SK-N-SH treated with all-trans-retinoic acid at 6 μM for 48 hours (cell line): Measurements from ENCODE around the gene EFNA1.

Experiments used
- ATAC-seq: fragments of 200-7000 bp; cut with Tn5 transposase; 3 replicates; pipeline ENCODE4 v1.9.1; 2020; ENCODE audit warnings: mild to moderate bottlenecking, moderate library complexity
- BACH2 ChIP-seq: fragments of 250-450 bp; sonication (Bioruptor Pico); IDR thresholded peaks from 2 replicates; pipeline ENCODE4 v1.9.0; 2021; ENCODE audit warnings: mild to moderate bottlenecking, borderline replicate concordance
- CSDC2 ChIP-seq: fragments of 250-450 bp; sonication (Bioruptor Pico); IDR thresholded peaks from 2 replicates; pipeline ENCODE4 v1.5.0; 2020; ENCODE audit warnings: mild to moderate bottlenecking, moderate library complexity
- CSRNP3 ChIP-seq: fragments of 250-450 bp; sonication (Bioruptor Pico); IDR thresholded peaks from 2 replicates; pipeline ENCODE4 v1.5.1; 2021; ENCODE audit warnings: mild to moderate bottlenecking, moderate library complexity
- ESRRG ChIP-seq: fragments of 250-450 bp; sonication (Bioruptor Pico); IDR thresholded peaks from 2 replicates; pipeline ENCODE4 v1.6.1; 2021; ENCODE audit warnings: mild to moderate bottlenecking
- ISL1 ChIP-seq: fragments of 250-450 bp; sonication (Bioruptor Pico); IDR thresholded peaks from 2 replicates; pipeline ENCODE4 v2.1.2; 2022; ENCODE audit warnings: mild to moderate bottlenecking, moderate library complexity
- OSR1 ChIP-seq: fragments of 250-450 bp; sonication (Bioruptor Pico); IDR thresholded peaks from 2 replicates; pipeline ENCODE4 v1.8.0; 2022; ENCODE audit warnings: moderate library complexity, mild to moderate bottlenecking, inconsistent platforms
- PATZ1 ChIP-seq: fragments of 250-450 bp; sonication (Bioruptor Pico); IDR thresholded peaks from 2 replicates; pipeline ENCODE4 v1.8.0; 2020; ENCODE audit warnings: mild to moderate bottlenecking, moderate library complexity, borderline replicate concordance
- POU6F1 ChIP-seq: fragments of 250-450 bp; sonication (Bioruptor Pico); IDR thresholded peaks from 2 replicates; pipeline ENCODE4 v1.8.0; 2021; ENCODE audit warnings: low read depth, mild to moderate bottlenecking, moderate library complexity, borderline replicate concordance
- PPARA ChIP-seq: fragments of 250-450 bp; sonication (Bioruptor Pico); IDR thresholded peaks from 2 replicates; pipeline ENCODE4 v1.5.0; 2020; ENCODE audit warnings: mild to moderate bottlenecking, borderline replicate concordance
- RARB ChIP-seq: fragments of 250-450 bp; sonication (Bioruptor Pico); IDR thresholded peaks from 2 replicates; pipeline ENCODE4 v1.8.0; 2021; ENCODE audit warnings: mild to moderate bottlenecking, moderate library complexity
- TCF4 ChIP-seq: fragments of 250-450 bp; sonication (Bioruptor Pico); IDR thresholded peaks from 2 replicates; pipeline ENCODE4 v1.8.0; 2021; ENCODE audit warnings: mild to moderate bottlenecking, moderate library complexity, borderline replicate concordance
- TOX ChIP-seq: fragments of 250-450 bp; sonication (Bioruptor Pico); IDR thresholded peaks from 2 replicates; pipeline ENCODE4 v1.8.0; 2021; ENCODE audit warnings: mild to moderate bottlenecking, moderate library complexity, borderline replicate concordance
- ZC3H10 ChIP-seq: fragments of 250-450 bp; sonication (Bioruptor Pico); IDR thresholded peaks from 2 replicates; pipeline ENCODE4 v1.5.1; 2021; ENCODE audit warnings: mild to moderate bottlenecking, moderate library complexity
- ZFP3 ChIP-seq: fragments of 250-450 bp; sonication (Bioruptor Pico); IDR thresholded peaks from 2 replicates; pipeline ENCODE4 v1.5.0; 2020; ENCODE audit warnings: mild to moderate bottlenecking, moderate library complexity
- ZFP30 ChIP-seq: fragments of 450-650 bp; formaldehyde crosslinking; IDR thresholded peaks from 2 replicates; pipeline ENCODE4 v1.5.0; 2022; ENCODE audit warnings: mild to moderate bottlenecking, moderate library complexity
- ZNF565 ChIP-seq: fragments of 450-650 bp; formaldehyde crosslinking; conservative IDR thresholded peaks from 2 replicates; pipeline ENCODE4 v1.5.0; 2020; ENCODE audit warnings: low read depth, mild to moderate bottlenecking, moderate library complexity
- ZNF8 ChIP-seq: fragments of 450-650 bp; formaldehyde crosslinking; IDR thresholded peaks from 2 replicates; pipeline ENCODE4 v1.5.0; 2020; ENCODE audit warnings: mild to moderate bottlenecking, moderate library complexity

EFNA1 gene

GRCh38 chr1:155177192-155177917 lies 49.7 kb downstream of the EFNA1 start:
- no peak for ATAC-seq

GRCh38 chr1:155177918-155178281 lies 50.2 kb downstream of the EFNA1 start:
- TF ChIP-seq ZFP3 (no peak), ISL1 (CRISPR knock-in tag) (no peak), PATZ1 (CRISPR knock-in tag) (no peak)
- ATAC-seq = no peak

More at GRCh38 chr1:155177192-155177917, 49.7 kb downstream of the EFNA1 start:
- TF ChIP-seq ZNF565 (no peak), ZC3H10 (no peak)

GRCh38 chr1:155178441-155179111 lies 50.9 kb downstream of the EFNA1 start:
- ATAC-seq = no peak
- no peak for TF ChIP-seq BACH2 (CRISPR knock-in tag)

- ATAC-seq = no peak
These were observed 51.7 kb downstream of the EFNA1 start for GRCh38 chr1:155179112-155180031.

GRCh38 chr1:155181371-155182051 lies 53.8 kb downstream of the EFNA1 start:
- no peak for TF ChIP-seq POU6F1 (CRISPR knock-in tag)
- TF ChIP-seq ZC3H10 = no peak
- TF ChIP-seq PPARA (CRISPR knock-in tag) = no peak
- no peak for TF ChIP-seq TOX (CRISPR knock-in tag)
- TF ChIP-seq RARB (CRISPR knock-in tag) = no peak

More at GRCh38 chr1:155179112-155180031, 51.7 kb downstream of the EFNA1 start:
- TF ChIP-seq TCF4 = no peak
- no peak for TF ChIP-seq OSR1 (CRISPR knock-in tag)
- TF ChIP-seq BACH2 (CRISPR knock-in tag) = no peak
- TF ChIP-seq ESRRG (CRISPR knock-in tag) = no peak
- TF ChIP-seq ZC3H10 = no peak
- TF ChIP-seq ZFP3 = no peak
- no peak for TF ChIP-seq ZNF565
- TF ChIP-seq CSDC2 (CRISPR knock-in tag) = no peak

GRCh38 chr1:155182052-155182550 lies 54.4 kb downstream of the EFNA1 start:
- no peak for ATAC-seq
- no peak for TF ChIP-seq ZNF565

More at GRCh38 chr1:155181371-155182051, 53.8 kb downstream of the EFNA1 start:
- no peak for ATAC-seq

- no peak for TF ChIP-seq BACH2 (CRISPR knock-in tag)
- no peak for TF ChIP-seq ZC3H10
- TF ChIP-seq ZFP30 = no peak
- no peak for TF ChIP-seq CSDC2 (CRISPR knock-in tag)
- no peak for TF ChIP-seq CSRNP3 (CRISPR knock-in tag)
- no peak for TF ChIP-seq ZFP3
- no peak for TF ChIP-seq TOX (CRISPR knock-in tag)
- TF ChIP-seq ZNF8 (CRISPR knock-in tag) = no peak
- ATAC-seq = no peak
These were observed 56.1 kb downstream of the EFNA1 start for GRCh38 chr1:155183775-155184221.
